Astrocyte of the cerebellum (primary cell): Measurements from ENCODE around the gene RPS14.

Experiments
- DNase-seq: peaks from one replicate; pipeline ENCODE4 v3.0.0-alpha.2; 2011; ENCODE audit warnings: low read depth
- H3K4me3 ChIP-seq: 2 replicates; pipeline ENCODE4 v1.5.1; 2011; ENCODE audit warnings: mild to moderate bottlenecking, low read depth, low read length, moderate library complexity
- CTCF ChIP-seq: IDR thresholded peaks from 2 replicates; pipeline ENCODE4 v1.5.1; 2012; ENCODE audit warnings: low read length, low read depth, moderate library complexity, mild to moderate bottlenecking; ENCODE audit errors: missing control alignments
- in situ Hi-C: cut with HindIII; loops from 2 replicates; pipeline ENCODE4 v1.10.0; 2017; ENCODE audit warnings: low sequenced_read_pairs

Gene RPS14

GRCh38 chr5:150465927-150466326 is 16.4 kb upstream of the RPS14 start:
- no peak for DNase-seq
- H3K4me3 ChIP-seq: no peak overlapping the region
- TF ChIP-seq CTCF: no peak
- in situ Hi-C loops: loop anchor here (10.0 to 25.0 kb wide), 2 partner anchors 61 to 196 kb away; partner anchors contain the start of gene MYOZ3

GRCh38 chr5:150464554-150465012 is 15.0 kb upstream of the RPS14 start:
- DNase-seq: no peak
- H3K4me3 ChIP-seq: no peak overlapping the region
- TF ChIP-seq CTCF: no peak
- in situ Hi-C loops: loop anchor here (5.0 to 25.0 kb wide), 4 partner anchors 38 to 198 kb away; partner anchors contain the start of gene MYOZ3

- no peak for TF ChIP-seq CTCF
- H3K4me3 ChIP-seq: no peak overlapping the region
- in situ Hi-C loops: loop anchor here (5.0 to 25.0 kb wide), 4 partner anchors 41 to 201 kb away; partner anchors contain the start of gene MYOZ3
- DNase-seq: no peak
Measured at GRCh38 chr5:150461231-150461630, 11.7 kb upstream of the RPS14 start.

GRCh38 chr5:150460781-150461180 is 11.2 kb upstream of the RPS14 start:
- DNase-seq: no peak
- in situ Hi-C loops: loop anchor here (5.0 to 25.0 kb wide), 4 partner anchors 42 to 202 kb away; partner anchors contain the start of gene MYOZ3
- no peak for TF ChIP-seq CTCF
- H3K4me3 ChIP-seq: no peak overlapping the region

GRCh38 chr5:150458802-150459557 is 9.4 kb upstream of the RPS14 start:
- peak; percentile 73 for TF ChIP-seq CTCF
- DNase-seq: no peak
- no peak overlapping the region for H3K4me3 ChIP-seq
- in situ Hi-C loops: loop anchor here (25.0 kb wide), 1 partner anchor 203 kb away; the partner anchor contains the start of gene MYOZ3

GRCh38 chr5:150457562-150458240 is 8.2 kb upstream of the RPS14 start:
- H3K4me3 ChIP-seq: no peak overlapping the region
- no peak for DNase-seq
- no peak for TF ChIP-seq CTCF
- in situ Hi-C loops: loop anchor here (25.0 kb wide), 1 partner anchor 205 kb away; the partner anchor contains the start of gene MYOZ3
